GM23248 (cell line): ENCODE data around the gene HSP90B1.

Source experiments
- EZH2 ChIP-seq: fragments of 200-600 bp; sonication (generic); IDR thresholded peaks from 2 replicates; pipeline ENCODE4 v1.6.1; 2018; ENCODE audit warnings: antibody characterized with exemption, mild to moderate bottlenecking; ENCODE audit not compliant: insufficient read depth, poor library complexity, severe bottlenecking
- EZH2phosphoT487 ChIP-seq: fragments of 200-600 bp; sonication (generic); IDR thresholded peaks from 2 replicates; pipeline ENCODE4 v1.6.1; 2018; ENCODE audit warnings: antibody characterized with exemption, moderate library complexity, mild to moderate bottlenecking, low read depth; ENCODE audit not compliant: insufficient read depth

DNA sequence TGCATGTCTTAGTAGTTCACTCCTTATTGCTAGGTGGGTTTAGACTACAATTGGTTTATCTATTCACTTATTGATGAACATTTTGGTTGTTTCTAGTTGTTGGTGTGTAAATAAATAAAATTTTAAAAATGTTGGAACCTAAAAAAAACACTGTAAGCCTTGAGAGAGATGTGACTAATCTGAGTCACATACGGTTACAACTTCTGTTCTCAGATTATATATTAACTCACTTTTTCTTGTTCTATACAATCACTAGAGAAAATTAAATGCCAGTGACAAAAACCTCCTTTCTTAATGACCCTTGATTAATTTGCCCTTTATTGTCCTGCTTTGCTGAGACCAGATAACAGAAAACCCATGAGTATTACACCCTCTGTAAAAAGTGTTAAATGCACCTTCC, 28.4 kb downstream of the HSP90B1 start:
- TF ChIP-seq EZH2: no peak
- no peak for TF ChIP-seq EZH2phosphoT487
